Smooth muscle cell (in vitro differentiated cells): ENCODE results near the gene APLNR. TPM values are rescaled to one million over a fixed set of nuclear protein-coding genes. Genes with fewer than 3 reads are reported as not detected.

Experiments used
- DNase-seq: peaks from one replicate; lab custom pipeline; 2025; ENCODE audit not compliant: unreplicated experiment; lab: John Stamatoyannopoulos, UW
- H2AFZ ChIP-seq: fragments of 200-600 bp; sonication (generic); 2 replicates; pipeline ENCODE4 v1.6.0; 2016; ENCODE audit warnings: antibody characterized with exemption, low read depth, mild to moderate bottlenecking
- H3F3A ChIP-seq: fragments of 200-600 bp; sonication (generic); 2 replicates; pipeline ENCODE4 v1.6.0; 2017; ENCODE audit warnings: antibody characterized with exemption, low read depth
- H3K27ac ChIP-seq: fragments of 200-600 bp; sonication (generic); 2 replicates; pipeline ENCODE4 v1.5.1; 2016; ENCODE audit warnings: low read depth, mild to moderate bottlenecking
- H3K27me3 ChIP-seq: fragments of 200-600 bp; sonication (generic); 2 replicates; pipeline ENCODE4 v1.6.1; 2016; ENCODE audit warnings: low read depth, mild to moderate bottlenecking
- H3K36me3 ChIP-seq: fragments of 200-600 bp; sonication (generic); 2 replicates; pipeline ENCODE4 v1.5.1; 2016; ENCODE audit warnings: low read depth
- H3K4me1 ChIP-seq: fragments of 200-600 bp; sonication (generic); 2 replicates; pipeline ENCODE4 v1.5.1; 2016; ENCODE audit warnings: low read depth
- H3K4me2 ChIP-seq: fragments of 200-600 bp; sonication (generic); 2 replicates; pipeline ENCODE4 v1.6.0; 2016; ENCODE audit warnings: mild to moderate bottlenecking
- H3K4me3 ChIP-seq: fragments of 200-600 bp; sonication (generic); 2 replicates; pipeline ENCODE4 v1.5.1; 2016; ENCODE audit warnings: mild to moderate bottlenecking
- H3K79me2 ChIP-seq: fragments of 200-600 bp; sonication (generic); 2 replicates; pipeline ENCODE4 v1.6.0; 2016; ENCODE audit warnings: low read depth, mild to moderate bottlenecking
- H3K9ac ChIP-seq: fragments of 200-600 bp; sonication (generic); 2 replicates; pipeline ENCODE4 v1.6.0; 2016; ENCODE audit warnings: low read depth
- H3K9me3 ChIP-seq: fragments of 200-600 bp; sonication (generic); replicated peaks from 2 replicates; pipeline ENCODE4 v1.5.1; 2016; ENCODE audit warnings: low read depth
- H4K20me1 ChIP-seq: fragments of 200-600 bp; sonication (generic); 2 replicates; pipeline ENCODE4 v1.6.0; 2016; ENCODE audit warnings: low read depth
- WGBS: methylation state at CpG from one replicate; pipeline ENCODE4 v1.1.7; 2016; ENCODE audit warnings: low lambda C conversion rate; 5-methylcytosine and 5-hydroxymethylcytosine counted together
- polyA plus RNA-seq: library from polyadenylated mRNA; unstranded; fragments of >200 nt; fragmentation: Nextera tagmentation; extraction: Ambion mirVana; gene quantifications from 2 replicates; pipeline ENCODE4 v1.2.1, GENCODE V29; 2016
- total RNA-seq: library from RNA; depleted of rRNA; stranded (reverse); fragments of >200 nt; gene quantifications from 2 replicates; pipeline ENCODE4 v1.2.3, GENCODE V29; 2014
- TF ChIP-seq, protein P1 (sequence below): fragments of 200-600 bp; sonication (generic); IDR thresholded peaks from 2 replicates; pipeline ENCODE4 v1.5.1; 2017; ENCODE audit warnings: borderline replicate concordance, mild to moderate bottlenecking, antibody characterized with exemption; ENCODE audit not compliant: insufficient read depth, poor library complexity, severe bottlenecking

APLNR gene
- total and polyA plus RNA-seq, 2 experiments from 2014 or later, result 103 to 214 TPM

DNA sequence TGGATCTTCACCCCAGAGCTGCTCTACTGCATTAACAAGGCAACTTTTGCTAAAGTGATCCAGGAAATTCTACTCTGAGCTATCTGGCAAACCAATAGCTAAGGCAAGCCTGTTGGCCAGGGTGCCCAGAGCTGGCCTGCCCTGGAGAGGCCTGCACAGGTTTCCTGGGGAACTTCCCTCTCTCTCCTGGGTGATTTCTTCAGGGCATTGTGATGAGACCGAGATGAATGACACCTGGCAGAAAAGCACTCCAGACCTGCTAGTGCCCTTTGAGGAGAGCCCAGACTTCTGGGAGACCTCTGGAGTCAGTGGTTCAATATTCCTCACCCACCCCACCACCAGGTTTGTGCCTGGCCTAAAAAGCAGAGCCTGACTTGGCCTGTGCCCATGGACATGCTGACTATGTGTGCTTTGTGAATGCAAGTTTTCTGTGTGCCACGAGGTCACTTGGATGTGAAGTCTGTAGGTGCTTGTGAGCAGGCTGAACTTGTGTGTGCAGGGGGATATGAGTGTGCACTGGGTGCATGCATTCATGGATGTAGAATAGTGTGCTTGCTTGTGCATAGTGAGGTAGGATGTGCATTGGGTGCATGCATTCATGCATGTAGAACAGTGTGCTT is 4.4 kb upstream of the APLNR start:
- Histone ChIP-seq H3K36me3 (no peaks in the 10 kb centered on the region), H2AFZ (no peak overlapping the region), H3K9me3 (no peaks in the 10 kb centered on the region), H3K4me1 (peaks cover 24% of the 10 kb centered on the region), H3K79me2 (peaks cover 4% of the 10 kb centered on the region), H3K27me3 (no peaks in the 10 kb centered on the region), H4K20me1 (no peaks in the 10 kb centered on the region), H3K4me3 (no peak overlapping the region), H3F3A (peaks cover 4% of the 10 kb centered on the region), H3K9ac (no peak overlapping the region), H3K4me2 (no peak overlapping the region), H3K27ac (no peak overlapping the region)
- 68% methylated on average over 2 of the region's 2 CpGs for WGBS
- no peak for DNase-seq
- TF ChIP-seq, protein P1, sequence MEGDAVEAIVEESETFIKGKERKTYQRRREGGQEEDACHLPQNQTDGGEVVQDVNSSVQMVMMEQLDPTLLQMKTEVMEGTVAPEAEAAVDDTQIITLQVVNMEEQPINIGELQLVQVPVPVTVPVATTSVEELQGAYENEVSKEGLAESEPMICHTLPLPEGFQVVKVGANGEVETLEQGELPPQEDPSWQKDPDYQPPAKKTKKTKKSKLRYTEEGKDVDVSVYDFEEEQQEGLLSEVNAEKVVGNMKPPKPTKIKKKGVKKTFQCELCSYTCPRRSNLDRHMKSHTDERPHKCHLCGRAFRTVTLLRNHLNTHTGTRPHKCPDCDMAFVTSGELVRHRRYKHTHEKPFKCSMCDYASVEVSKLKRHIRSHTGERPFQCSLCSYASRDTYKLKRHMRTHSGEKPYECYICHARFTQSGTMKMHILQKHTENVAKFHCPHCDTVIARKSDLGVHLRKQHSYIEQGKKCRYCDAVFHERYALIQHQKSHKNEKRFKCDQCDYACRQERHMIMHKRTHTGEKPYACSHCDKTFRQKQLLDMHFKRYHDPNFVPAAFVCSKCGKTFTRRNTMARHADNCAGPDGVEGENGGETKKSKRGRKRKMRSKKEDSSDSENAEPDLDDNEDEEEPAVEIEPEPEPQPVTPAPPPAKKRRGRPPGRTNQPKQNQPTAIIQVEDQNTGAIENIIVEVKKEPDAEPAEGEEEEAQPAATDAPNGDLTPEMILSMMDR, result no peak

DNA sequence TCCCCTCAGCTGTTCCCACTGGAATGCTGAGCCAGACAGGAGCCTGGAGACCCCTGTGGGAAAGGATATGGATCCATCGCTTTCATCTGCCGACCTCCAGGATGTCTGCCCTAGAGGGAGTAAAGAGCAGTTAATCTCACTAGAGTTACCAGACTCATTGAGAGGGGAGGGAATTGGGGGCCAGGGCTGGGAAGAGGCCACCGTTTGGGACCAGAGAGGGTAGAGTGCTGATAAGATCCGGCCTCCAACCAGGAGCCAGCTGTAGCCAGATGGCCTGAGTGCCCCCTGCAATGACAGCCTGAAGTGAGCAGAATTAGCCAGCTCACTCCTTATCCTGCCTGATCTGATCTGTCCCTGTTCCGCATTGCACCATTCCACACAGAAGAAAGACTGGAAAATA is 3.7 kb upstream of the APLNR start:
- no peaks in the 10 kb centered on the region for H4K20me1 ChIP-seq
- peaks cover 25% of the 10 kb centered on the region for H3K4me1 ChIP-seq
- H3K27me3 ChIP-seq, result no peaks in the 10 kb centered on the region
- H3K9ac ChIP-seq, result no peak overlapping the region
- peak overlapping the region; percentile 15 for H3K4me2 ChIP-seq
- WGBS, result 8% methylated on average over 5 of the region's 5 CpGs
- H3K4me3 ChIP-seq, result no peak overlapping the region
- H2AFZ ChIP-seq, result peak overlapping the region; percentile 37
- no peak for DNase-seq
- no peaks in the 10 kb centered on the region for H3K36me3 ChIP-seq
- H3K27ac ChIP-seq, result peak overlapping the region; percentile 2
- H3K79me2 ChIP-seq, result peaks cover 11% of the 10 kb centered on the region
- TF ChIP-seq, protein P1, result no peak
- peaks cover 4% of the 10 kb centered on the region for H3F3A ChIP-seq
- H3K9me3 ChIP-seq, result no peaks in the 10 kb centered on the region

DNA sequence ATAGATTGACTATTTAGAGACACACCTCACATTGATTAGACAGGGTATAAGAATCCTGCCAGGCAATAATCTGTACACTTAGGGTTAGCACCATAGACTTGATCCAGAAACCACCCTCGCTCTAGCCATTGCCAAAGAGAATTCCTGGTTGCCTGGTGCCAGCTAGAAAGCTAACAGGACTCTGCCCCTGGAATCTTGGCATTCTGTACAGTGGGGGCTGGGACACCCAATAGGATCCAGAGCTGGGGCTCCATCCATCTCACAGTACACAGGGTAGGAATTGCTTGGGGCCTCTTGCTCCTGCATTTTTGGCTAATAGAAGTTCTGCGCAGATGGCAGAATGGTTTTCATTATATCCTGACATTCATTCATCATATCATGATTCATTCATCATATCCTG is 3.0 kb upstream of the APLNR start:
- H3F3A ChIP-seq, result peaks cover 4% of the 10 kb centered on the region

DNA sequence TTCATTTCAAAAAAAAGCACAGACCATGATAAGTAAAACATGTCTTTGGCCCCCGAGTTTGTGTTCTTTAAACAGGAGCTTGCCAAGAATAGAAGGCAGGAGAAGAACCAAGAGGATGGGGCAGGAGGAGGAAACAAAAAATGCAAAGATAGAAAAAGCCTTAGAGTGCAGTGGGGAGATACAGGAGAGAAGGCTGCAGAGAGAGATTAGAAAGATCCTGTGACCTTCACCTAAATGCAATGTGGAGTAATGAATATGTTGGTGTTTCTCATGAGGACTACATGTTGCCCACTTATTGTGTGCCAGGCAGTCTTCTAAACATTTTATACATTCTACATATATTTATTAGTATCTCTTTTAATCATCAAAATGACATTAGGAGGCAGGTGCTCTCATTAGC is 2.3 kb upstream of the APLNR start:
- Histone ChIP-seq H3K36me3 (no peaks in the 10 kb centered on the region), H3F3A (peaks cover 4% of the 10 kb centered on the region), H4K20me1 (no peaks in the 10 kb centered on the region), H3K27me3 (no peaks in the 10 kb centered on the region), H3K4me2 (no peak overlapping the region), H3K4me1 (peaks cover 39% of the 10 kb centered on the region), H3K79me2 (peaks cover 25% of the 10 kb centered on the region), H3K4me3 (no peak overlapping the region), H3K9ac (no peak overlapping the region), H2AFZ (no peak overlapping the region), H3K9me3 (no peaks in the 10 kb centered on the region), H3K27ac (no peak overlapping the region)
- TF ChIP-seq, protein P1, result no peak
- 90% methylated on average over 1 of the region's 1 CpG for WGBS
- DNase-seq, result no peak

More for the DNA sequence above, 3.0 kb upstream of the APLNR start:
- no peak overlapping the region for H2AFZ ChIP-seq
- H3K27ac ChIP-seq, result no peak overlapping the region
- H3K4me3 ChIP-seq, result no peak overlapping the region
- H4K20me1 ChIP-seq, result no peaks in the 10 kb centered on the region
- TF ChIP-seq, protein P1, result no peak
- peaks cover 33% of the 10 kb centered on the region for H3K4me1 ChIP-seq
- no peak for DNase-seq
- no peaks in the 10 kb centered on the region for H3K9me3 ChIP-seq
- H3K4me2 ChIP-seq, result peak overlapping the region; percentile 15
- H3K79me2 ChIP-seq, result peaks cover 18% of the 10 kb centered on the region
- no peaks in the 10 kb centered on the region for H3K36me3 ChIP-seq
- no peak overlapping the region for H3K9ac ChIP-seq
- 93% methylated on average over 2 of the region's 2 CpGs for WGBS
- H3K27me3 ChIP-seq, result no peaks in the 10 kb centered on the region
